Measurements from ENCODE around the gene COPS9.

DNA sequence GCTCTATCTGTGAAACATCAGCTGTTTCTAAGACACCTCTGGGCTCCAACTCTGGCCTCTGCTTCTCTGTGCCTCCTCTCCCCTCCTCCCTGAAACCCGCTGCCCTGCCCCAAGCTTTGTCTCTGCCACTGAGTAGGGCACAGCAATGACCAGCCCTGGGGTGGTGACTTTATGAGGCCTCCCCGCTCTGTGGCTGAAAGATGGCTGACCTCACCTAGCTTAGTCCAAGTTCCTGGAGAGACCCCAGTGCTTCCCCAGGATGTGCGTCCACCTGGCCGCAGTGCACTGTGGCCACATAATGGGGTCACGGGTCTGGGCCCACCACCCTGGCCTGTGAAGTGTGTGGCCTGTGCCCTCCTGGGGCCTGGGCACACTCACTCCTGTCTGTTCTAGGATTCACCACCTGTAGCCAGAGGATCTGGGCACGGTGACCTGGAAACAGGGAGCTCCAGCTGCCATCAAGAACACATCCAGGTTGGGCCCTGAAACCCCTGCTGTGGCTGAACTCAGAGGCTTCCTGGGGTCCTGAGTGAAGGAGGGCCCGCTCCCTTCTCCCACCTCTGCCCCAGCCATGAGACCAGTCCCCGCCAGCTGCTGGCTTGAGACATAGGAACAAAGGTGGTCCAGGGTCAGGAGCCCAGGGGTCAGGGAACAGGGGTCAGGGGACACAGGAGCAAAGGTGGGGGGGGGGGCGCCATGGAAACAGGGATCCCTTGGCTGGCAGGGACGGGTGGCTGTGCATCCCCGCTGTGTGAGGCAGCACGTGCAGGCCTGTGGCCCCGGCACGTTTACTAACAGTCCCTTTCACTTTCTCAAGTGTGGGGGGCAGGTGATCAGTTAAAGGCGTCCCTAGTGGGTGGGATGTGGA, 33.6 kb upstream of the COPS9 start:
- TF ChIP-seq POLR2A (IDR thresholded peaks at IDR 0.05; ENCODE audit: low read length): no peak
- TF ChIP-seq GATA1 (IDR thresholded peaks at IDR 0.05; ENCODE audit: low read depth, low read length): no peak

All from erythroblast (primary cell).